Measurements from ENCODE around the gene PRG3.

DNA sequence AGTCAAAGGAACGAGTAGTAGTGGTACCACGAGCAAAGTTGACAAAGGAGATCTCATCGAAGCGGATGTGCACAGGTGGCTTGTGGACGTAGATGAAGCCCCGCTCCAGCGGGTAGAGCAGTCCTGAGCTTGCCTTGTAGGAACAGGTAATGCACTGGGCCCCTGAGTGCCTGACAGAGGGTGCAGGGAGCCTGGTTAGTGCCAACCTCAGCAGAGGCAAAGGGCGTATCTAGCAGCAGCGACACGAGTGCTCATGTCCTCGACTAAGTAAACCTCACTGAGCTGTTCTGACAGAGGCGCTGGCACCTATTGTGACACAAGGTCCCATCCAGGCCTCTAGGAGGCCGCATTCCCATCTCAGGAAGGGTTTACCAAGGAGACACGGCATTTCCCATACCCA, 49.2 kb downstream of the PRG3 start:
- no peak for TF ChIP-seq EZH2 (IDR thresholded peaks at IDR 0.05; ENCODE audit: borderline replicate concordance, low read depth, low read length)
- no peak for TF ChIP-seq SAP30 (IDR thresholded peaks at IDR 0.05; ENCODE audit: borderline replicate concordance, insufficient read depth, low read depth, low read length, poor library complexity, severe bottlenecking)
- TF ChIP-seq ETV5 (CRISPR knock-in tag; IDR thresholded peaks at IDR 0.05; ENCODE audit: low read depth) = no peak
- TF ChIP-seq LCOR (CRISPR knock-in tag; IDR thresholded peaks at IDR 0.05) = no peak
- TF ChIP-seq ZNF274 (IDR thresholded peaks at IDR 0.05; ENCODE audit: borderline replicate concordance, low read depth, low read length) = no peak
- TF ChIP-seq, protein P1, sequence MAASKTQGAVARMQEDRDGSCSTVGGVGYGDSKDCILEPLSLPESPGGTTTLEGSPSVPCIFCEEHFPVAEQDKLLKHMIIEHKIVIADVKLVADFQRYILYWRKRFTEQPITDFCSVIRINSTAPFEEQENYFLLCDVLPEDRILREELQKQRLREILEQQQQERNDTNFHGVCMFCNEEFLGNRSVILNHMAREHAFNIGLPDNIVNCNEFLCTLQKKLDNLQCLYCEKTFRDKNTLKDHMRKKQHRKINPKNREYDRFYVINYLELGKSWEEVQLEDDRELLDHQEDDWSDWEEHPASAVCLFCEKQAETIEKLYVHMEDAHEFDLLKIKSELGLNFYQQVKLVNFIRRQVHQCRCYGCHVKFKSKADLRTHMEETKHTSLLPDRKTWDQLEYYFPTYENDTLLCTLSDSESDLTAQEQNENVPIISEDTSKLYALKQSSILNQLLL (CRISPR knock-in tag; IDR thresholded peaks at IDR 0.05; ENCODE audit: borderline replicate concordance) = no peak
- TF ChIP-seq SMC3 (conservative IDR thresholded peaks at IDR 0.05; ENCODE audit: insufficient read depth, low read depth, low read length) = no peak
- TF ChIP-seq POLR2A (conservative IDR thresholded peaks at IDR 0.05) = no peak
- no peak for TF ChIP-seq ZFP36 (IDR thresholded peaks at IDR 0.05; ENCODE audit: low read depth, low read length, partially characterized antibody)
- TF ChIP-seq, protein P2, sequence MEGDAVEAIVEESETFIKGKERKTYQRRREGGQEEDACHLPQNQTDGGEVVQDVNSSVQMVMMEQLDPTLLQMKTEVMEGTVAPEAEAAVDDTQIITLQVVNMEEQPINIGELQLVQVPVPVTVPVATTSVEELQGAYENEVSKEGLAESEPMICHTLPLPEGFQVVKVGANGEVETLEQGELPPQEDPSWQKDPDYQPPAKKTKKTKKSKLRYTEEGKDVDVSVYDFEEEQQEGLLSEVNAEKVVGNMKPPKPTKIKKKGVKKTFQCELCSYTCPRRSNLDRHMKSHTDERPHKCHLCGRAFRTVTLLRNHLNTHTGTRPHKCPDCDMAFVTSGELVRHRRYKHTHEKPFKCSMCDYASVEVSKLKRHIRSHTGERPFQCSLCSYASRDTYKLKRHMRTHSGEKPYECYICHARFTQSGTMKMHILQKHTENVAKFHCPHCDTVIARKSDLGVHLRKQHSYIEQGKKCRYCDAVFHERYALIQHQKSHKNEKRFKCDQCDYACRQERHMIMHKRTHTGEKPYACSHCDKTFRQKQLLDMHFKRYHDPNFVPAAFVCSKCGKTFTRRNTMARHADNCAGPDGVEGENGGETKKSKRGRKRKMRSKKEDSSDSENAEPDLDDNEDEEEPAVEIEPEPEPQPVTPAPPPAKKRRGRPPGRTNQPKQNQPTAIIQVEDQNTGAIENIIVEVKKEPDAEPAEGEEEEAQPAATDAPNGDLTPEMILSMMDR (IDR thresholded peaks at IDR 0.05 in 2 of 3, conservative IDR thresholded peaks at IDR 0.05 in 1 of 3; ENCODE audit: insufficient read depth in 2 of 3, low read depth in 1 of 3, low read length in 3 of 3) = no peak
- TF ChIP-seq SRSF1 (IDR thresholded peaks at IDR 0.05; ENCODE audit: low read depth, low read length) = no peak
- TF ChIP-seq ZBTB7A (IDR thresholded peaks at IDR 0.05; ENCODE audit: borderline replicate concordance, control insufficient read depth, low read depth, low read length) = no peak

All from K562 (cell line).